Left lung (tissue), 10 donors: ENCODE data around the gene NTSR2. TPM values are rescaled to one million over a fixed set of nuclear protein-coding genes. Genes with fewer than 3 reads are reported as not detected.

Experiments
- ATAC-seq: fragments of 200-7000 bp; cut with Tn5 transposase; one replicate; pipeline ENCODE4 v1.9.1; 2020; ENCODE audit warnings: moderate library complexity
- DNase-seq, 4 donors: peaks; one replicate each; pipeline ENCODE4 v3.0.0-alpha.2; 2013 to 2020
- H3K27ac ChIP-seq, 2 donors: fragments of 200-600 bp; sonication (generic) in 1 of 2; one replicate each; pipeline versions ENCODE4 v1.5.0 to v1.8.0; 2020 to 2021
- H3K27me3 ChIP-seq, 2 donors: fragments of 200-600 bp; sonication (generic) in 1 of 2; one replicate each; pipeline versions ENCODE4 v1.5.0 to v1.8.0; 2020 to 2021
- H3K36me3 ChIP-seq, 2 donors: fragments of 200-600 bp; sonication (generic) in 1 of 2; one replicate each; pipeline versions ENCODE4 v1.5.0 to v1.8.0; 2020 to 2021
- H3K4me1 ChIP-seq, 2 donors: fragments of 200-600 bp; one replicate each; pipeline ENCODE4 v1.8.0; 2021
- H3K4me3 ChIP-seq, 2 donors: fragments of 200-600 bp; sonication (generic) in 1 of 2; one replicate each; pipeline versions ENCODE4 v1.5.0 to v1.8.0; 2020 to 2021; ENCODE audit warnings: mild to moderate bottlenecking in 1 of 2
- H3K9me3 ChIP-seq, 2 donors: fragments of 200-600 bp; sonication (generic) in 1 of 2; one replicate each; pipeline versions ENCODE4 v1.5.0 to v1.8.0; 2020 to 2021
- CTCF ChIP-seq, 2 donors: fragments of 200-600 bp; sonication (generic) in 1 of 2; IDR thresholded peaks; one replicate each; pipeline versions ENCODE4 v1.5.0 to v1.8.0; 2021; ENCODE audit warnings: antibody characterized with exemption in 2 of 2
- intact Hi-C, 2 donors: fragments of 100-400 bp; cut with DNase I; formaldehyde crosslinking; loops; one replicate each; pipeline versions ENCODE4 v1.11.2 to v1.14.2; 2022
- polyA plus RNA-seq, 6 donors: library from polyadenylated mRNA; unstranded; fragments of 120-200 nt; gene quantifications; one replicate each; pipeline ENCODE4 v1.2.1, GENCODE V29; 2013; ENCODE audit not compliant: insufficient read length in 6 of 6
- total RNA-seq, 2 donors: library from RNA; stranded (reverse); fragmentation: NEBNext Ultra II Directional; extraction: Animal tissue kit (Norgen Biotek cat#: 25700); gene quantifications; one replicate each; pipeline ENCODE4 v1.2.1, GENCODE V29; 2021
- donor health status: DM: no; HTN: yes; CAD: no.
- donor health status: DM: no; HTN: no; CAD: no.

Gene NTSR2
- total and polyA plus RNA-seq, 8 donors: not detected

- Histone ChIP-seq H3K27ac (no peak overlapping the region), H3K27me3 (no peaks in the 10 kb centered on the region), H3K4me1 (no peaks in the 10 kb centered on the region), H3K36me3 (no peaks in the 10 kb centered on the region), H3K9me3 (peaks cover 0 to 7% of the 10 kb centered on the region in 2 donors), H3K4me3 (no peak overlapping the region)
- ATAC-seq (peak; percentile 37), DNase-seq (no peak)
- no peak for TF ChIP-seq CTCF (IDR thresholded peaks at IDR 0.05)
- intact Hi-C loops: no loop called here
These were observed 38.5 kb downstream of the NTSR2 start for GRCh38 chr2:11631462-11631861.

- ATAC-seq (peak; percentile 51), DNase-seq (peak in 1 of 4 donors; percentile 5)
- TF ChIP-seq CTCF (IDR thresholded peaks at IDR 0.05): no peak
- peaks cover 0 to 7% of the 10 kb centered on the region in 2 donors for H3K9me3 ChIP-seq
- H3K27me3 ChIP-seq: no peaks in the 10 kb centered on the region
- H3K4me1 ChIP-seq: no peaks in the 10 kb centered on the region
- H3K27ac ChIP-seq: no peak overlapping the region
- no peak overlapping the region for H3K4me3 ChIP-seq
- H3K36me3 ChIP-seq: no peaks in the 10 kb centered on the region
- intact Hi-C loops: no loop called here
These were observed 39.1 kb downstream of the NTSR2 start for GRCh38 chr2:11630855-11631254.

- no peak for TF ChIP-seq CTCF (IDR thresholded peaks at IDR 0.05)
- Histone ChIP-seq H3K27ac (no peak overlapping the region), H3K4me1 (no peaks in the 10 kb centered on the region), H3K4me3 (no peak overlapping the region), H3K9me3 (peaks cover 0 to 7% of the 10 kb centered on the region in 2 donors), H3K27me3 (no peaks in the 10 kb centered on the region), H3K36me3 (no peaks in the 10 kb centered on the region)
- ATAC-seq: no peak
- peak in 1 of 4 donors; percentile 3 for DNase-seq
- intact Hi-C loops: no loop called here
These were observed 40.1 kb downstream of the NTSR2 start for GRCh38 chr2:11629851-11630250.

GRCh38 chr2:11629215-11629614 is 40.8 kb downstream of the NTSR2 start:
- Histone ChIP-seq H3K36me3 (no peaks in the 10 kb centered on the region), H3K27ac (no peak overlapping the region), H3K4me3 (no peak overlapping the region), H3K4me1 (no peaks in the 10 kb centered on the region), H3K27me3 (no peaks in the 10 kb centered on the region), H3K9me3 (peaks cover 0 to 7% of the 10 kb centered on the region in 2 donors)
- ATAC-seq (no peak), DNase-seq (peak in 1 of 4 donors; percentile 63)
- no peak for TF ChIP-seq CTCF (IDR thresholded peaks at IDR 0.05)
- intact Hi-C loops: no loop called here

- Histone ChIP-seq H3K4me3 (no peak overlapping the region), H3K27ac (no peak overlapping the region), H3K9me3 (peaks cover 0 to 7% of the 10 kb centered on the region in 2 donors), H3K27me3 (no peaks in the 10 kb centered on the region), H3K4me1 (no peaks in the 10 kb centered on the region), H3K36me3 (no peaks in the 10 kb centered on the region)
- ATAC-seq: no peak
- no peak for TF ChIP-seq CTCF (IDR thresholded peaks at IDR 0.05)
- DNase-seq: peak in 1 of 4 donors; percentile 59
- intact Hi-C loops: no loop called here
These were observed 41.3 kb downstream of the NTSR2 start for GRCh38 chr2:11628675-11629074.
